ENCODE data around the gene KMT5B. TPM values are rescaled to one million over a fixed set of nuclear protein-coding genes. Genes with fewer than 3 reads are reported as not detected.

The KMT5B gene
- total and polyA plus RNA-seq, 2 donors from 2014 or later, result 15.8 to 54.2 TPM

- intact Hi-C loops (cut with DNase I), result no loop called here
- no peak overlapping the region for H3K4me3 ChIP-seq (ENCODE audit: low read length in 3 of 3)
- no peak overlapping the region for H3K27ac ChIP-seq (ENCODE audit: low read depth in 2 of 2, low read length in 2 of 2)
- peaks cover 0 to 8% (median 5%) of the 10 kb centered on the region in 3 donors for H3K4me1 ChIP-seq (ENCODE audit: control insufficient read depth in 2 of 3, insufficient read depth in 2 of 3, low read depth in 1 of 3, low read length in 3 of 3)
- H3K9me3 ChIP-seq (ENCODE audit: control insufficient read depth in 2 of 3, insufficient read depth in 1 of 3, low read length in 3 of 3), result no peaks in the 10 kb centered on the region
- TF ChIP-seq CTCF (IDR thresholded peaks at IDR 0.05; ENCODE audit: borderline replicate concordance, extremely low read depth, insufficient read depth), result no peak
- no peaks in the 10 kb centered on the region for H3K27me3 ChIP-seq (ENCODE audit: control insufficient read depth, insufficient read depth, low read length)
- peaks cover 6 to 14% (median 11%) of the 10 kb centered on the region in 3 donors for H3K36me3 ChIP-seq (ENCODE audit: control insufficient read depth in 2 of 3, insufficient read depth in 3 of 3, low read length in 3 of 3)
- H3K9ac ChIP-seq (ENCODE audit: low read length in 3 of 3), result no peak overlapping the region
- DNase-seq (no peak), FAIRE-seq (no peak)
Measured at GRCh38 chr11:68164437-68164836, 48.7 kb downstream of the KMT5B start.

- Histone ChIP-seq H3K4me3 (ENCODE audit: low read length in 3 of 3) (no peak overlapping the region), H3K9me3 (ENCODE audit: control insufficient read depth in 2 of 3, insufficient read depth in 1 of 3, low read length in 3 of 3) (no peaks in the 10 kb centered on the region), H3K27me3 (ENCODE audit: control insufficient read depth, insufficient read depth, low read length) (no peaks in the 10 kb centered on the region), H3K27ac (ENCODE audit: low read depth in 2 of 2, low read length in 2 of 2) (no peak overlapping the region), H3K36me3 (ENCODE audit: control insufficient read depth in 2 of 3, insufficient read depth in 3 of 3, low read length in 3 of 3) (peaks cover 5 to 14% (median 9%) of the 10 kb centered on the region in 3 donors), H3K9ac (ENCODE audit: low read length in 3 of 3) (no peak overlapping the region), H3K4me1 (ENCODE audit: control insufficient read depth in 2 of 3, insufficient read depth in 2 of 3, low read depth in 1 of 3, low read length in 3 of 3) (peaks cover 0 to 5% (median 3%) of the 10 kb centered on the region in 3 donors)
- no peak for TF ChIP-seq CTCF (IDR thresholded peaks at IDR 0.05; ENCODE audit: borderline replicate concordance, extremely low read depth, insufficient read depth)
- DNase-seq (no peak), FAIRE-seq (no peak)
- intact Hi-C loops (cut with DNase I), result no loop called here
Measured at GRCh38 chr11:68163691-68164090, 49.4 kb downstream of the KMT5B start.

GRCh38 chr11:68160100-68160695, 52.9 kb downstream of the KMT5B start:
- Histone ChIP-seq H3K27me3 (ENCODE audit: control insufficient read depth, insufficient read depth, low read length) (no peaks in the 10 kb centered on the region), H3K27ac (ENCODE audit: low read depth in 2 of 2, low read length in 2 of 2) (peak overlapping the region; percentile 61 to 69), H3K9me3 (ENCODE audit: control insufficient read depth in 2 of 3, insufficient read depth in 1 of 3, low read length in 3 of 3) (no peaks in the 10 kb centered on the region), H3K4me1 (ENCODE audit: control insufficient read depth in 2 of 3, insufficient read depth in 2 of 3, low read depth in 1 of 3, low read length in 3 of 3) (peaks cover 0 to 3% (median 0%) of the 10 kb centered on the region in 3 donors), H3K4me3 (ENCODE audit: low read length in 3 of 3) (no peak overlapping the region), H3K36me3 (ENCODE audit: control insufficient read depth in 2 of 3, insufficient read depth in 3 of 3, low read length in 3 of 3) (peaks cover 0 to 12% (median 8%) of the 10 kb centered on the region in 3 donors), H3K9ac (ENCODE audit: low read length in 3 of 3) (no peak overlapping the region)
- TF ChIP-seq CTCF (IDR thresholded peaks at IDR 0.05; ENCODE audit: borderline replicate concordance, extremely low read depth, insufficient read depth), result no peak
- no peak for FAIRE-seq
- intact Hi-C loops (cut with DNase I), result no loop called here
- peak in 3 of 5 donors; percentile 29 to 47 (median 46) for DNase-seq
